ENCODE measurements around the gene SLC6A11. TPM values are rescaled to one million over a fixed set of nuclear protein-coding genes. Genes with fewer than 3 reads are reported as not detected.
A peak's percentile ranks its signal among the peaks of the same experiment; 100 is the strongest.

Gene SLC6A11
- total and polyA plus RNA-seq, 3 donors from 2014 or later: 2.0 to 6.9 (median 3.9) TPM

DNA sequence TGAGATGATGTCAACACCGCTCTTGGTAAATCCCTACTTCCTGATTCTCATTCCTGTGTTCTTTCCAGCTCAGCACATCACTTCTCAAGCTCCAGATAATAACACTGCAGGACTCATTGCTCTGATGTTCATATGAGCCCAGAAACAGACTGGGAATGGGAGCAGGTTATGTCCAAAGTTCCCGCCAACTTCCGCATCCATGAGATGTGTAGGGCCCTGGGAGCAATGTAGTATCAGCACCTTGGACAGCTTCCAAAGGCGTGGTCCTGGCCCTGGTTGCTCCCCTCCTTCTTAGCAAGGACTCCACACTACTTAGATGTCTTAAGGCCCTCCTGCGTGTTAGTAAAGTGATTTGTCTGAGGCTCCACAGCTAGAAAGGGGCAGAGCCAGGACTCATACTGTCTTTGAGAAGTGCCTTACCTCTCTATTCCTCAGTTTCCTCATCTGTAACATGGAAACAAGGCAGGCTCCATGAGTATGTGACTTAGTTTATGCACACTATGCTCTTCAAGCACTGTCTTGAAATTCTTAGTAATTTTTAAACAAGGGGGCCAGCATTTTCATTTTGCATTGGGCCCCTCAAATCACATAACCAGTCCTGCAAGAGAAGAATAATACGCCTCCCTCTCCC, 148.6 kb downstream of the SLC6A11 start:
- peak; percentile 36 for DNase-seq
- WGBS, 2 donors: 70 to 74% methylated on average over 6 of the region's 6 CpGs
- intact Hi-C loops (cut with DNase I; ENCODE audit: low total_unique reads): no loop called here
- Histone ChIP-seq H3K4me1 (peaks cover 4% of the 10 kb centered on the region), H3K9me3 (no peaks in the 10 kb centered on the region), H3K27me3 (no peaks in the 10 kb centered on the region), H3K36me3 (ENCODE audit: low read depth, missing control alignments) (no peaks in the 10 kb centered on the region), H3K27ac (no peak overlapping the region), H3K4me3 (no peak overlapping the region)
- TF ChIP-seq, protein P1, sequence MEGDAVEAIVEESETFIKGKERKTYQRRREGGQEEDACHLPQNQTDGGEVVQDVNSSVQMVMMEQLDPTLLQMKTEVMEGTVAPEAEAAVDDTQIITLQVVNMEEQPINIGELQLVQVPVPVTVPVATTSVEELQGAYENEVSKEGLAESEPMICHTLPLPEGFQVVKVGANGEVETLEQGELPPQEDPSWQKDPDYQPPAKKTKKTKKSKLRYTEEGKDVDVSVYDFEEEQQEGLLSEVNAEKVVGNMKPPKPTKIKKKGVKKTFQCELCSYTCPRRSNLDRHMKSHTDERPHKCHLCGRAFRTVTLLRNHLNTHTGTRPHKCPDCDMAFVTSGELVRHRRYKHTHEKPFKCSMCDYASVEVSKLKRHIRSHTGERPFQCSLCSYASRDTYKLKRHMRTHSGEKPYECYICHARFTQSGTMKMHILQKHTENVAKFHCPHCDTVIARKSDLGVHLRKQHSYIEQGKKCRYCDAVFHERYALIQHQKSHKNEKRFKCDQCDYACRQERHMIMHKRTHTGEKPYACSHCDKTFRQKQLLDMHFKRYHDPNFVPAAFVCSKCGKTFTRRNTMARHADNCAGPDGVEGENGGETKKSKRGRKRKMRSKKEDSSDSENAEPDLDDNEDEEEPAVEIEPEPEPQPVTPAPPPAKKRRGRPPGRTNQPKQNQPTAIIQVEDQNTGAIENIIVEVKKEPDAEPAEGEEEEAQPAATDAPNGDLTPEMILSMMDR (IDR thresholded peaks at IDR 0.05): no peak
- no peak for TF ChIP-seq POLR2A (IDR thresholded peaks at IDR 0.05)

DNA sequence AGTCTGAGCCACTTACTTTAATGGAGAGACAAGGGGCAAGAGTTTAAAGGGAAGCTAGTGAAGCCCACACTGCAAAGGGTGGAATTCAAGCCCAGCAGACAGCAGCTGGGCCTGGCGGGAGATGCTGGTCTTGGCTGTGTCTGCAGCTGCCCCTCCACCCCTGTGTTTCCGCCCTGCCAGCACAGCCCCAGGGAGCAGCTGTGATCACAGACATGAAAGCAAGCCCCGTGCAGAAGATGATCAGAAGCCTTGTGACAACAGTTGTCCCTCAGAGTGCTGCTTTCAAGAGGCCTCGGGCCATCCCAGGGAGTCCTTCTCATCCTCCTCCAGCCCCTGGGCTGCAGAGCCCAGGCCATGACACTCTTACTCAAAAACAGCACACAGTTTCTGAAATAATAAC, 152.4 kb downstream of the SLC6A11 start:
- no peaks in the 10 kb centered on the region for H3K36me3 ChIP-seq (ENCODE audit: low read depth, missing control alignments)
- H3K27me3 ChIP-seq: no peaks in the 10 kb centered on the region
- H3K27ac ChIP-seq: no peak overlapping the region
- WGBS, 2 donors: 40 to 51% methylated on average over 4 of the region's 4 CpGs
- intact Hi-C loops (cut with DNase I; ENCODE audit: low total_unique reads): no loop called here
- H3K4me3 ChIP-seq: no peak overlapping the region
- H3K4me1 ChIP-seq: peaks cover 4% of the 10 kb centered on the region
- no peak for DNase-seq
- no peaks in the 10 kb centered on the region for H3K9me3 ChIP-seq
- TF ChIP-seq POLR2A (IDR thresholded peaks at IDR 0.05): no peak
- TF ChIP-seq, protein P1 (IDR thresholded peaks at IDR 0.05): no peak

DNA sequence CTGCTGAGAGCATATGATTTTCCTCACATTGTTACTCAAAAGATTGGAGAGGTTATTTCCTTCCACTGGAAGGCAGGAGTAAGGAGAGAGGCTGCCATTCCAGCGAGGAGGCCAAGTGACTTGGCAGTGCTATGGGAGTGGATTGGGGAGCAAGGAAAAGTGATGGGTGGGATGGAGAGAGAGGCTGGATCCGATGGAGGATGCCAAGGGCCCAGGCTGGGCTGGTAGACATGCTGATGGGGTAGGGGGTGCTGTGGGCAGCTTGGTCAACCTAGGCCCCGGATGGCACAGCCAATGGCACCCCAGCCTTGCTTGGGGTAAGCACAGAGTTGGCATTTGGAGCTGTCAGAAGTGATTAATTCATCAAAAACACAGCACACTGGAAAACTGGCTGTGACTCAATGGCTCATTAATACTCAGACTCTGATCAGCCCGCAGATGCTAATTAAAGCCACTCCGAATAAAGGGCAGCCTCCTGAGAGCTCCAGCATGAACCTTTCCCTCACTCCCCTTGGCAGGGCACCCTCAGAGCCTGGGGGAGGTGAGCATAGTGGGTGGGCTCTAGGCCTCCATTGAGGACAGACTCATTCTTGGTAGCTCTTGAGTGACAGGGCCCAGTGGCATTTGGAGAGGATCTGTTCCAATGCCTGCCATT, 154.4 kb downstream of the SLC6A11 start:
- DNase-seq: no peak
- Histone ChIP-seq H3K36me3 (ENCODE audit: low read depth, missing control alignments) (no peaks in the 10 kb centered on the region), H3K9me3 (no peaks in the 10 kb centered on the region), H3K4me1 (peaks cover 4% of the 10 kb centered on the region), H3K27ac (no peak overlapping the region), H3K4me3 (no peak overlapping the region), H3K27me3 (no peaks in the 10 kb centered on the region)
- TF ChIP-seq, protein P1 (IDR thresholded peaks at IDR 0.05): no peak
- no peak for TF ChIP-seq POLR2A (IDR thresholded peaks at IDR 0.05)
- WGBS, 2 donors: 82 to 90% methylated on average over 5 of the region's 5 CpGs
- intact Hi-C loops (cut with DNase I; ENCODE audit: low total_unique reads): no loop called here

DNA sequence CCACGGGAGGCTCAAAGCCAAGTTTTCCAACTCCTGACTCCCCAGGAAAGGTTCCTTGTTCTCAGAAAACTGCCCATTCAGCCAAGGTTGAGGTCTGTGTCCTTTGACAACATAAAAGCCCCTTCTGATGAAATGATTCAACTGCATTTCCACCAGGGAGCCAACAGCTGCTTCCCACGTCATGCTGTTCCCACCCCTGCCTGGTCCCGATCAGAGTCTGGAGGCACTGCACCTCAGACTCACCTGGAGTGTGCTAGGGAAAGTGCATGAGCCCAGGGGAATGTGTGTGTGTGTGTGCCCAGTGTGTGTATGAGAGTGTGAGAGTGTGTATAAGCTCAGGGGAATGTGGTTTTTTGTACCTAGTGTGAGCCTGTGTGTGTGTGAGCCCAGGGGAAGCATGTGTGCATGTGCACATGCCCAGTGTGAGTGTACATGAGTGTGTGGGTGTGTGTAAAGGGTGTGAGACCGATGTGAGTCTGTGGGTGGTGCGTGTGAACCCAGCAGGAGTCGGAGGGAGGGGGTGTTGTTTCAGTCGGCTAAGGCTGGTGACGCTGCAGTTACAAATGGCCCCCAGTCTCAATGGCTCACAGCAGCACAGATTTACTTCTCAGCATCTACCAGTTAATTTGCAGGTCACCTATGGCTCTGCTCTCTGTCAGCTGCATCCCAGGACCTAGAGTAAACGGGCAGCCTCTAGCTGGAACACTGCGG, 156.2 kb downstream of the SLC6A11 start:
- intact Hi-C loops (cut with DNase I; ENCODE audit: low total_unique reads): no loop called here
- no peak for DNase-seq
- Histone ChIP-seq H3K4me1 (peaks cover 4% of the 10 kb centered on the region), H3K27me3 (no peaks in the 10 kb centered on the region), H3K27ac (no peak overlapping the region), H3K9me3 (no peaks in the 10 kb centered on the region), H3K36me3 (ENCODE audit: low read depth, missing control alignments) (no peaks in the 10 kb centered on the region), H3K4me3 (no peak overlapping the region)
- WGBS, 2 donors: 67% methylated on average over 10 of the region's 10 CpGs
- TF ChIP-seq, protein P1 (IDR thresholded peaks at IDR 0.05): no peak
- no peak for TF ChIP-seq POLR2A (IDR thresholded peaks at IDR 0.05)
